B cell (primary cell): ENCODE results near the gene TBCEL.

Experiments
- EZH2 ChIP-seq: IDR thresholded peaks from 2 replicates; pipeline ENCODE4 v1.6.1; 2012; ENCODE audit warnings: borderline replicate concordance, low read depth, mild to moderate bottlenecking, moderate library complexity, low read length; ENCODE audit not compliant: insufficient read depth, poor library complexity, severe bottlenecking
- TF ChIP-seq, protein P1 (sequence below): fragments of 200-600 bp; IDR thresholded peaks from one replicate; pipeline ENCODE4 v1.8.0; 2022; ENCODE audit warnings: antibody characterized with exemption, mild to moderate bottlenecking

DNA sequence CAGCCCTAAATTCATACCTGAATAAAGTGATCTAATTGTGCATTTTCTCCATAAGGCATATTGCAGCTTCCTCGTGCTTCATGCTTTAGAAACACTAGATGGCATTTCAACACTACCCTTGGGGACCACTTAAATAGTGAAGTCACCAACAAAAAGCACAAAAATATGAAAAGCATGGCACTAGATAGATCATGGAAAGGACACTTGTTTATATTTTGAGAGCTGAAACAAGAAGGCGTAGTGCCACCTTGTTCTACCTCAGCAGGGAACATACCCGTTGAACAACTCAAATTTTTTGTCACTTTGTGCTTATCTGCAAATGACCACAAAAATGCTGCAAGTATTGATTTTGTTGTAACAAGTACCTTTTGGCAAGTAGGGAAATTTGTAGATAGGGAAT, 8.6 kb downstream of the TBCEL start:
- TF ChIP-seq, protein P1, sequence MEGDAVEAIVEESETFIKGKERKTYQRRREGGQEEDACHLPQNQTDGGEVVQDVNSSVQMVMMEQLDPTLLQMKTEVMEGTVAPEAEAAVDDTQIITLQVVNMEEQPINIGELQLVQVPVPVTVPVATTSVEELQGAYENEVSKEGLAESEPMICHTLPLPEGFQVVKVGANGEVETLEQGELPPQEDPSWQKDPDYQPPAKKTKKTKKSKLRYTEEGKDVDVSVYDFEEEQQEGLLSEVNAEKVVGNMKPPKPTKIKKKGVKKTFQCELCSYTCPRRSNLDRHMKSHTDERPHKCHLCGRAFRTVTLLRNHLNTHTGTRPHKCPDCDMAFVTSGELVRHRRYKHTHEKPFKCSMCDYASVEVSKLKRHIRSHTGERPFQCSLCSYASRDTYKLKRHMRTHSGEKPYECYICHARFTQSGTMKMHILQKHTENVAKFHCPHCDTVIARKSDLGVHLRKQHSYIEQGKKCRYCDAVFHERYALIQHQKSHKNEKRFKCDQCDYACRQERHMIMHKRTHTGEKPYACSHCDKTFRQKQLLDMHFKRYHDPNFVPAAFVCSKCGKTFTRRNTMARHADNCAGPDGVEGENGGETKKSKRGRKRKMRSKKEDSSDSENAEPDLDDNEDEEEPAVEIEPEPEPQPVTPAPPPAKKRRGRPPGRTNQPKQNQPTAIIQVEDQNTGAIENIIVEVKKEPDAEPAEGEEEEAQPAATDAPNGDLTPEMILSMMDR = no peak
- no peak for TF ChIP-seq EZH2
